Measurements from ENCODE around the gene LRRC4B. TPM values are rescaled to one million over a fixed set of nuclear protein-coding genes. Genes with fewer than 3 reads are reported as not detected.

Gene LRRC4B
- total RNA-seq, 1 experiment from 2014 or later = not detected

GRCh38 chr19:50565984-50566903 is 2.0 kb downstream of the LRRC4B start:
- H3K4me3 Mint-ChIP-seq (ENCODE audit: unreplicated experiment) = no peak overlapping the region
- no TSS peak for BruUV-seq (replicated peaks)
- H3K27ac Mint-ChIP-seq (ENCODE audit: low read depth, unreplicated experiment) = no peak overlapping the region
- TF ChIP-seq CTCF (IDR thresholded peaks at IDR 0.05; ENCODE audit: unreplicated experiment) = no peak
- H3K4me1 Mint-ChIP-seq (ENCODE audit: insufficient read depth, unreplicated experiment) = no peaks in the 10 kb centered on the region
- CTCF ChIA-PET = interaction anchor here (0.5 to 0.8 kb wide), 3 partner anchors 28 to 356 kb away, joined by 3 to 4 read pairs (median 3); no protein-coding TSS in a partner anchor
- POLR2A ChIA-PET = no interaction called here
- no peaks in the 10 kb centered on the region for H3K36me3 Mint-ChIP-seq (ENCODE audit: insufficient read depth, unreplicated experiment)
- H3K27me3 Mint-ChIP-seq (ENCODE audit: insufficient read depth, unreplicated experiment) = peaks cover 47% of the 10 kb centered on the region
- no peaks in the 10 kb centered on the region for H3K9me3 Mint-ChIP-seq (ENCODE audit: unreplicated experiment)
- intact Hi-C loops (cut with micrococcal nuclease) = no loop called here
- no peak for DNase-seq (ENCODE audit: unreplicated experiment)

- POLR2A ChIA-PET = no interaction called here
- H3K27ac Mint-ChIP-seq (ENCODE audit: low read depth, unreplicated experiment) = no peak overlapping the region
- H3K4me1 Mint-ChIP-seq (ENCODE audit: insufficient read depth, unreplicated experiment) = no peaks in the 10 kb centered on the region
- CTCF ChIA-PET = interaction anchor here (0.7 kb wide), 1 partner anchor 16 kb away, joined by 4 read pairs; no protein-coding TSS in a partner anchor
- H3K4me3 Mint-ChIP-seq (ENCODE audit: unreplicated experiment) = no peak overlapping the region
- intact Hi-C loops (cut with micrococcal nuclease) = no loop called here
- H3K27me3 Mint-ChIP-seq (ENCODE audit: insufficient read depth, unreplicated experiment) = peaks cover 47% of the 10 kb centered on the region
- no peaks in the 10 kb centered on the region for H3K9me3 Mint-ChIP-seq (ENCODE audit: unreplicated experiment)
- no peak for TF ChIP-seq CTCF (IDR thresholded peaks at IDR 0.05; ENCODE audit: unreplicated experiment)
- DNase-seq (ENCODE audit: unreplicated experiment) = no peak
- H3K36me3 Mint-ChIP-seq (ENCODE audit: insufficient read depth, unreplicated experiment) = no peaks in the 10 kb centered on the region
- no TSS peak for BruUV-seq (replicated peaks)
Measured at GRCh38 chr19:50564229-50565105, 3.8 kb downstream of the LRRC4B start.

GRCh38 chr19:50563597-50563996 is 4.6 kb downstream of the LRRC4B start:
- no peaks in the 10 kb centered on the region for H3K4me1 Mint-ChIP-seq (ENCODE audit: insufficient read depth, unreplicated experiment)
- intact Hi-C loops (cut with micrococcal nuclease) = no loop called here
- no peak overlapping the region for H3K4me3 Mint-ChIP-seq (ENCODE audit: unreplicated experiment)
- no peak for DNase-seq (ENCODE audit: unreplicated experiment)
- no peak overlapping the region for H3K27ac Mint-ChIP-seq (ENCODE audit: low read depth, unreplicated experiment)
- no peaks in the 10 kb centered on the region for H3K36me3 Mint-ChIP-seq (ENCODE audit: insufficient read depth, unreplicated experiment)
- no peaks in the 10 kb centered on the region for H3K9me3 Mint-ChIP-seq (ENCODE audit: unreplicated experiment)
- H3K27me3 Mint-ChIP-seq (ENCODE audit: insufficient read depth, unreplicated experiment) = peaks cover 47% of the 10 kb centered on the region
- CTCF ChIA-PET = no interaction called here
- POLR2A ChIA-PET = no interaction called here
- TF ChIP-seq CTCF (IDR thresholded peaks at IDR 0.05; ENCODE audit: unreplicated experiment) = no peak
- BruUV-seq (replicated peaks) = no TSS peak

GRCh38 chr19:50562996-50563395 is 5.2 kb downstream of the LRRC4B start:
- H3K27ac Mint-ChIP-seq (ENCODE audit: low read depth, unreplicated experiment) = no peak overlapping the region
- peaks cover 47% of the 10 kb centered on the region for H3K27me3 Mint-ChIP-seq (ENCODE audit: insufficient read depth, unreplicated experiment)
- H3K4me1 Mint-ChIP-seq (ENCODE audit: insufficient read depth, unreplicated experiment) = no peaks in the 10 kb centered on the region
- H3K4me3 Mint-ChIP-seq (ENCODE audit: unreplicated experiment) = no peak overlapping the region
- H3K9me3 Mint-ChIP-seq (ENCODE audit: unreplicated experiment) = no peaks in the 10 kb centered on the region
- no peak for DNase-seq (ENCODE audit: unreplicated experiment)
- TF ChIP-seq CTCF (IDR thresholded peaks at IDR 0.05; ENCODE audit: unreplicated experiment) = no peak
- ChIA-PET POLR2A (no interaction called here), CTCF (no interaction called here)
- no TSS peak for BruUV-seq (replicated peaks)
- intact Hi-C loops (cut with micrococcal nuclease) = no loop called here
- no peaks in the 10 kb centered on the region for H3K36me3 Mint-ChIP-seq (ENCODE audit: insufficient read depth, unreplicated experiment)
